Tibial nerve (tissue), 4 donors: ENCODE measurements around the gene WFIKKN2.

Experiments used
- CTCF ChIP-seq, 5 experiments: fragments of 200-600 bp in 3 of 5; fragments of 450-650 bp in 2 of 5; sonication (generic) in 3 of 5; IDR thresholded peaks; one replicate each; pipeline ENCODE4 v1.5.1; 2016 to 2019; ENCODE audit warnings: antibody characterized with exemption in 5 of 5, mild to moderate bottlenecking in 3 of 5, moderate library complexity in 2 of 5
- EP300 ChIP-seq, 2 donors: sonication (generic); formaldehyde crosslinking; IDR thresholded peaks; one replicate each; pipeline ENCODE4 v1.6.1; 2017; ENCODE audit warnings: antibody characterized with exemption in 2 of 2, mild to moderate bottlenecking in 1 of 2
- POLR2A ChIP-seq, 2 donors: fragments of 450-650 bp; IDR thresholded peaks; one replicate each; pipeline ENCODE4 v1.6.1; 2017; ENCODE audit warnings: antibody characterized with exemption in 2 of 2, mild to moderate bottlenecking in 2 of 2, moderate library complexity in 2 of 2

DNA sequence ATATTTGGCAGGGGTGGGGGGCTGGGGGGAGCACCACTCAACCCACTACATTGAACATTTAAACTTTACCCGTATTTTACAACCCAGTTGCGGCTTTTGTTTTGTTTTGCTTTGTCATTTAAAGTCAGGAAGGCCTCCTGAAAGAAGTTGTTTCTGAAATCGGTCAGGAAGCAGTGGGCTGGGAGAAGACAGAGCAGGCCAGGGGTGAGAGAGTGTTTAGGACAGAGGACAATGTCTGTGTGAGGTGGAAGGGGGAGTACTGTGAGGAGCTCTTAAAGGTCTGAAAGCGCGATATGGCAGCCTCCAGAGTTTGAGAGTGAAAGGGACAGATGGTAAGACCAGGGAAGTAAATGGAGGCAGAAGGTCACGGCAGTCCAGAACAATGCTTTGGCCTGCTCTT is 6.1 kb upstream of the WFIKKN2 start:
- TF ChIP-seq CTCF (IDR thresholded peaks at IDR 0.05) (no peak), POLR2A (IDR thresholded peaks at IDR 0.05) (no peak), EP300 (IDR thresholded peaks at IDR 0.05) (no peak)
